ENCODE measurements around the gene GLB1L3.
"Not testable (repeated sequence)": the region's sequence is repeated elsewhere in the genome, so short reads cannot be mapped to it uniquely, and the experiment has no call there.

Gene GLB1L3

GRCh38 chr11:134252346-134253187 lies 23.6 kb upstream of the GLB1L3 start:
- DNase-seq (ENCODE audit: low read depth in 2 of 2): no peak

GRCh38 chr11:134253188-134253993 lies 22.8 kb upstream of the GLB1L3 start, which contains the start of the genes ACAD8 and THYN1:
ACAD8 (plus strand) TSS chr11:134253568; CDS start chr11:134253601, 33 bp downstream.
THYN1 (minus strand) TSS chr11:134253352; CDS start chr11:134252882, 470 bp downstream.
- peak; percentile 93 to 94 for DNase-seq (ENCODE audit: low read depth in 2 of 2)

- DNase-seq (ENCODE audit: low read depth in 2 of 2): no peak
Observed at GRCh38 chr11:134254433-134255183, 21.6 kb upstream of the GLB1L3 start.

- not testable (repeated sequence) for DNase-seq (ENCODE audit: low read depth in 2 of 2)
Observed at GRCh38 chr11:134255184-134255561, 21.0 kb upstream of the GLB1L3 start.

GRCh38 chr11:134257101-134257500 lies 19.1 kb upstream of the GLB1L3 start:
- DNase-seq (ENCODE audit: low read depth in 2 of 2): no peak

- no peak for DNase-seq (ENCODE audit: low read depth in 2 of 2)
Observed at GRCh38 chr11:134258577-134258976, 17.6 kb upstream of the GLB1L3 start.

GRCh38 chr11:134260503-134260902 lies 15.7 kb upstream of the GLB1L3 start:
- no peak for DNase-seq (ENCODE audit: low read depth in 2 of 2)

- no peak for DNase-seq (ENCODE audit: low read depth in 2 of 2)
Observed at GRCh38 chr11:134260983-134261382, 15.2 kb upstream of the GLB1L3 start.

- DNase-seq (ENCODE audit: low read depth in 2 of 2): no peak
Observed at GRCh38 chr11:134261626-134262488, 14.3 kb upstream of the GLB1L3 start.

- DNase-seq (ENCODE audit: low read depth in 2 of 2): no peak
Observed at GRCh38 chr11:134264966-134265764, 11.0 kb upstream of the GLB1L3 start.

GRCh38 chr11:134266440-134266839 lies 9.7 kb upstream of the GLB1L3 start:
- DNase-seq (ENCODE audit: low read depth in 2 of 2): no peak

GRCh38 chr11:134266841-134267251 lies 9.3 kb upstream of the GLB1L3 start:
- DNase-seq (ENCODE audit: low read depth in 2 of 2): no peak

GRCh38 chr11:134267461-134267860 lies 8.7 kb upstream of the GLB1L3 start:
- DNase-seq (ENCODE audit: low read depth in 2 of 2): no peak

GRCh38 chr11:134267966-134268365 lies 8.2 kb upstream of the GLB1L3 start:
- no peak for DNase-seq (ENCODE audit: low read depth in 2 of 2)

- DNase-seq (ENCODE audit: low read depth in 2 of 2): no peak
Observed at GRCh38 chr11:134270250-134270714, 5.9 kb upstream of the GLB1L3 start.

GRCh38 chr11:134271978-134272377 lies 4.2 kb upstream of the GLB1L3 start:
- DNase-seq (ENCODE audit: low read depth in 2 of 2): no peak

- no peak for DNase-seq (ENCODE audit: low read depth in 2 of 2)
Observed at GRCh38 chr11:134272381-134273316, 3.5 kb upstream of the GLB1L3 start.

GRCh38 chr11:134273317-134273712 lies 2.9 kb upstream of the GLB1L3 start:
- DNase-seq (ENCODE audit: low read depth in 2 of 2): no peak

GRCh38 chr11:134275188-134275533 lies 1.0 kb upstream of the GLB1L3 start:
- no peak for DNase-seq (ENCODE audit: low read depth in 2 of 2)
